Activated naive CD4-positive, alpha-beta T cell treated with Interleukin-2 at 50 U/mL for 16 hours (primary cell): ENCODE data around the gene SPDEF.

Experiments used
- DNase-seq: peaks from one replicate; pipeline ENCODE4 v3.0.0-alpha.2; 2020

The SPDEF gene

GRCh38 chr6:34526241-34526972 is 29.7 kb downstream of the SPDEF start:
- DNase-seq, result no peak

- DNase-seq, result no peak
Measured at GRCh38 chr6:34525431-34526175, 30.5 kb downstream of the SPDEF start.

- no peak for DNase-seq
Measured at GRCh38 chr6:34524971-34525370, 31.2 kb downstream of the SPDEF start.

GRCh38 chr6:34524499-34524898 is 31.6 kb downstream of the SPDEF start:
- DNase-seq, result no peak

- DNase-seq, result no peak
Measured at GRCh38 chr6:34523441-34524206, 32.5 kb downstream of the SPDEF start.

GRCh38 chr6:34522761-34523160 is 33.4 kb downstream of the SPDEF start:
- no peak for DNase-seq

GRCh38 chr6:34521463-34522285 is 34.5 kb downstream of the SPDEF start:
- no peak for DNase-seq

GRCh38 chr6:34520645-34521462 is 35.3 kb downstream of the SPDEF start:
- no peak for DNase-seq

GRCh38 chr6:34519971-34520644 is 36.0 kb downstream of the SPDEF start:
- DNase-seq, result no peak

GRCh38 chr6:34518669-34519365 is 37.3 kb downstream of the SPDEF start:
- no peak for DNase-seq

- no peak for DNase-seq
Measured at GRCh38 chr6:34517966-34518365, 38.2 kb downstream of the SPDEF start.

GRCh38 chr6:34517461-34517881 is 38.7 kb downstream of the SPDEF start:
- no peak for DNase-seq

- no peak for DNase-seq
Measured at GRCh38 chr6:34516391-34517324, 39.5 kb downstream of the SPDEF start.

GRCh38 chr6:34515473-34516387 is 40.4 kb downstream of the SPDEF start:
- no peak for DNase-seq

- peak; percentile 4 for DNase-seq
Measured at GRCh38 chr6:34514593-34515472, 41.3 kb downstream of the SPDEF start.

- DNase-seq, result no peak
Measured at GRCh38 chr6:34514112-34514511, 42.0 kb downstream of the SPDEF start.

- DNase-seq, result no peak
Measured at GRCh38 chr6:34513646-34514045, 42.5 kb downstream of the SPDEF start.
